Measurements from ENCODE around the gene SEMA3D.

The SEMA3D gene

DNA sequence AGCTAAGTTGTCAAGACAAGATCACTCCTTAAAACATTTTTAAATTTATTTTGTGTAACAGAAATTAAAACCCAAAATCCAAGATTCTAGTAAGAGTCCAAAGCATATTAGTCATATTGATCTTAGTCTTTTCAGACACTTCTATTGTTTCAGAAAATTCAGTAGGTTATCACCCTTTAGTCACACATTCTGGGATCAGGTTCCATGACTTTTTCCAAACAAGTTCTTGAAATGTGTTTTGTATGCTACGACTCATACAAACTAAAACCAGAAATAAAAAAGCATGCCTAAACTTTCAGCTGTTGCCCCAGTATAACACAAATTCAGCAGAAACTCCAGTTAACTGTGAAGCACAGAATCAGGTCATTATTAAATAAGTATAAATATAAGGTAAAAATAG is 10.7 kb downstream of the SEMA3D start:
- TF ChIP-seq CTCF (IDR thresholded peaks at IDR 0.05; ENCODE audit: control insufficient read depth, insufficient read depth, low read depth, low read length, missing control alignments), result no peak
- no peak for DNase-seq (ENCODE audit: low read depth)

DNA sequence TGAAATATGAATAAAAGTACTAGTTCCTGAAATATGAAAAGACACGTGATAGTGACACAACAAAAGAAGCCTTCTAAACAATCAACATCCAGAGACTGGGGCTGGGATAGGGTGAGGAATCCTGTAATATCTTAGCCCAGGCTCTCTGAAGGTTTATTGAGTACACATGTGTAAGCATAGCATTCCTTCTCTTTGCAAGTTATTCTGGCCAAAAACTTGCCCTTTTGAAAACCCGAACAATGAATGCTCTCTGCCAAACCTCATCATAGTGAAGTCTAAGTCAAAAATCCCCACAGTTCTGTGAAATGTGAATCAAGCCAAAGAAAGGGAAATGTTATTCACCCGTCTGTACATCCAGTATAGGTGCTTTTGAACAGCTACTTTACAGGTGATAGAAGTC is 11.6 kb downstream of the SEMA3D start:
- H3K4me3 ChIP-seq (ENCODE audit: control insufficient read depth, low read depth, low read length), result no peak overlapping the region
- TF ChIP-seq CTCF (IDR thresholded peaks at IDR 0.05; ENCODE audit: control insufficient read depth, insufficient read depth, low read depth, low read length, missing control alignments), result no peak
- no peak for DNase-seq (ENCODE audit: low read depth)

More for the DNA sequence above, 10.7 kb downstream of the SEMA3D start:
- no peak overlapping the region for H3K4me3 ChIP-seq (ENCODE audit: control insufficient read depth, low read depth, low read length)

DNA sequence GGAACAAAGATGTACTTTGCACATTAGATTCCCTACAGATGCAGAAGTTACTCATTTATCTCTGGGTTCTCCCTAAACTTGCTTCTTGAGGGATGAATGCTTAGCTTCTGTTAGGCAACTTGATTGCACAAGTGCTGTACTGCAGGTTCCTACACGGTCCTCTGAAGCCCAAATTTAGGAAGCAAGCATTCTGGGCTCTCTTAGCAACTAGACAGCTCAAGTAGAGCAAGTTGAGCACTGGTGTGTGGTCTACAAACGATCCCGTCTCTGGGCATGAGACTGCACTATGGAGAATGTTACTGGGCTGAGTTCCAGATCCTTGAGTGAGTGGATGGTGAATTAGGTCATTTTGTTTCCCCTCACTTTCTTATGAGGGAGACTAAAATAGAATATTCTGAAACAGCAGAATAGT is 14.3 kb downstream of the SEMA3D start:
- TF ChIP-seq CTCF (IDR thresholded peaks at IDR 0.05; ENCODE audit: control insufficient read depth, insufficient read depth, low read depth, low read length, missing control alignments), result no peak
- no peak overlapping the region for H3K4me3 ChIP-seq (ENCODE audit: control insufficient read depth, low read depth, low read length)
- no peak for DNase-seq (ENCODE audit: low read depth)

GRCh38 chr7:85167636-85168035 is 19.2 kb downstream of the SEMA3D start:
- no peak for DNase-seq (ENCODE audit: low read depth)
- no peak for TF ChIP-seq CTCF (IDR thresholded peaks at IDR 0.05; ENCODE audit: control insufficient read depth, insufficient read depth, low read depth, low read length, missing control alignments)
- H3K4me3 ChIP-seq (ENCODE audit: control insufficient read depth, low read depth, low read length), result no peak overlapping the region

DNA sequence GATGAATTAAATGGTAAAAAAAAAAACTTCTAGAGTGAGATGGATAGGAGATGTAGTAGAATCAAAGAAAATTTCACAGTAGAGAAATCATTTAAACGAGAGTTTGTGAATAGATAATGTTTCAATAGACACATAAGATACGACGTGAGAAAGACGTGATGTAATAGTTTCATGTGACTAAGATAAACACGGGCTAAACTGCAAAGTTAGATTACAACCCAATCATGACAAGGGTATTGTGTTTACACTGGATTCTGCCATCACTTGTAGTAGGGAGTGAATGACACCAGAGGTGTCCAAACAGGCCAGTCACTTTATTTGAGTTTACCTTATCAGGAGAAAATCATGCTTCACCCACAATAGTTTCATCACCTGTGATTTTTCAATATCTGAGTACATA is 21.6 kb downstream of the SEMA3D start:
- DNase-seq (ENCODE audit: low read depth), result no peak
- no peak for TF ChIP-seq CTCF (IDR thresholded peaks at IDR 0.05; ENCODE audit: control insufficient read depth, insufficient read depth, low read depth, low read length, missing control alignments)

DNA sequence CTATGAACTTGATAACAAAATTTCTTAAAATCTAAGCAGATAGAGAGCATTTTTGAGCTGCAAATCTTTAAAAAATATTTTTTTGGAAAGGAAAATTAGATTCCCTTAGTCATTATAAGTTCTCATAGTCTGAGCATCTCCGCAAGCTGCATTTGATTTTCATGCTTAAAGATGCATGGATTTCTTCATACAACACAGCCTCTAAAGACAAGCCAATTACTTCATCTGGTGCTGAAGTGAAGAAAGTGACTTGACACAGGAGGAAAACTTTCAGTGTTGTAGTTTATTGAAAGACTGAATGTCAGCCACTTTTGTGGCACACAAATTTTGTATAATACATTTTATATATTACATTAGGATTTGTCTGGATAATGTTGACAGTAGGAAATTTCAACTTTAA is 22.5 kb downstream of the SEMA3D start:
- no peak for DNase-seq (ENCODE audit: low read depth)
- TF ChIP-seq CTCF (IDR thresholded peaks at IDR 0.05; ENCODE audit: control insufficient read depth, insufficient read depth, low read depth, low read length, missing control alignments), result no peak
- H3K4me3 ChIP-seq (ENCODE audit: control insufficient read depth, low read depth, low read length), result no peak overlapping the region

More for the DNA sequence above, 21.6 kb downstream of the SEMA3D start:
- H3K4me3 ChIP-seq (ENCODE audit: control insufficient read depth, low read depth, low read length), result no peak overlapping the region

- TF ChIP-seq CTCF (IDR thresholded peaks at IDR 0.05; ENCODE audit: control insufficient read depth, insufficient read depth, low read depth, low read length, missing control alignments), result no peak
- no peak for DNase-seq (ENCODE audit: low read depth)
- no peak overlapping the region for H3K4me3 ChIP-seq (ENCODE audit: control insufficient read depth, low read depth, low read length)
Measured at GRCh38 chr7:85162721-85163120, 24.1 kb downstream of the SEMA3D start.

All from AG09309 (cell line).